NCI-H1930 (cell line): ENCODE results near the gene LNPK.
"Not testable (repeated sequence)": the region's sequence is repeated elsewhere in the genome, so short reads cannot be mapped to it uniquely, and the experiment has no call there.

Experiments
- DNase-seq, 2 experiments: peaks; one replicate each; lab custom pipeline; 2025; lab: John Stamatoyannopoulos, UW

LNPK gene

GRCh38 chr2:175903384-175903936, 98.6 kb downstream of the LNPK start:
- no peak for DNase-seq

DNA sequence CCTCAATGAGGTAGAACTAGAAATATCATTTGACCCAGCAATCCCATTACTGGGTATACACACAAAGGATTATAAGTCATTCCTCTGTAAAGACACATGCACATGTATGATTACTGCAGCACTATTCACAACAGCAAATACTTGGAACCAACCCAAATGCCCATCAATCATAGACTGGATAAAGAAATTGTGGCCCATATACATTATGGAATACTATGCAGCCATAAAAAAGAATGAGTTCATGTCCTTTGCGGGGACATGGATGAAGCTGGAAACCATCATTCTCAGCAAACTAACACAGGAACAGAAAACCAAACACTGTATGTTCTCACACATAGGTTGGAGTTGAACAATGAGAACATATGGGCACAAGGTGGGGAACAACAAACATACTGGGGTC, 106.1 kb downstream of the LNPK start:
- not testable (repeated sequence) for DNase-seq

DNA sequence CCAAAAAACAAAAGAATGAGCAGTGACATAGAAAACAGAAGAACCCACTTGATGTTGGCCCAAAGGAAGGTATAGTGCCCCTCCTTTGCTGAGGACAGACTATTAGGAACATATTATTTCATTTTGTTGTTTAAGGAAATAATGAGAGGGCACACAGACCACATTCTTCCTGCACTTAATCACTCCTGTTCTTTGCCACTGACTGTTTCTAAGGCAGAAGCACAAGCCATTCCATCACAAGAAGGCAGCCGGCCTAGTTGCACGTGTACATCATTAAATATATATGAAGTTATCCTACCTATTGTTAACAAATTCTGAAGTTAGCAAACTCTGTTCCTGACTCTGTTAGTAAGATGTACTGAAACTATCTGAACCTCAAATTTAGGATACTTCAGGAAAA, 110.0 kb downstream of the LNPK start:
- DNase-seq = no peak

- DNase-seq = no peak
Observed at GRCh38 chr2:175890636-175891242, 111.3 kb downstream of the LNPK start.

- DNase-seq = no peak
Observed at GRCh38 chr2:175889701-175890302, 112.3 kb downstream of the LNPK start.

DNA sequence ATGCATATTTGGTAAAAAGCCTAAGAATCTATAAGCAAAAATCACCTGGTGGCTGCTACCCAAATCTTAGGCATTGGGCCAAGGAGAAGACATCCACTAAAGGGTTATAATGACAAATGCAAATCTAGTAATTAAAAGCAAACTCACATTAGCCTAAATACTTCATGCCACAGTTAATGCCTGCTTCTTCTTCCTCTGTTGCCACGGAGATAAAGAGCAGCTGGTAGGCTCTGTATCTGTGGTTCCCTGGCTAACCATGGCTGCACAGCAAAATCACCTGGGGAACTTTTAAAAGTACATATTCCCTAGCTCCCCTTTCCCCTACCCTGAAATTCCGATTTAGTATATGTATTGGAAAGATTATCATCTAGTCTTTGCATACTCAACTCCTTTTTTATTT, 114.3 kb downstream of the LNPK start:
- no peak for DNase-seq

DNA sequence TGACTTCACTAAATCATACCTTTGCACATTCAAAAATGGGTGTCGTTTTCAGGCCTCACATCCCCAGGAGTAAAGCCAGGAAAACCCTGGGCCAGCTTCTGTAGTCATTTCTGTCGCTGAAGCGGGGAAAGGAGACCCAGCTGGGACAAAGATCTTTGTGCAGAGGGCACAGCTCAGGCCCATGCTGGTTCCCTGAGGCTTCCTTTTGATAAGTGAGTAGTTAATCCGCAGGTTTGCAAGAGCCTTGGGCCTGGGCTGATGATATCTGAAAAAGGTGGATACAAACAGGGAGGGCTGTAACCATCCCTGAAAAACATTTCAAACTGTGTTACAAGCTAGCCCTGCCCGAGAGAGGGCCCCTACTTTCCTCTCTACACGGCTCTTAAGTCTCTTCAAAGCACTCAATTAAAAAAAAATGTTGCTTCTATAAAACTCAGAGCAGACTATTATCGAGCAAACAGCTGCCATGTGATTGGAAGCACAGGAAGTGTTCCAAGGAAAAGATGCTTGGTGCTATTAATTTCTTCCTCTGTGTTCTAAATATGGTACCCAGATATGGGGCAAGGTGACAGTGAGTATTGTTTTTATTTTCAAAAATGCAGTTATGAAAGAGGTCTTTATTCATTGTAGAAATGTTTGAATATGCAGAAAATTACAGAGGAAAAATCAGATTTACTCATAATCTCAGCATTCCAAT, 117.2 kb downstream of the LNPK start:
- DNase-seq = no peak

DNA sequence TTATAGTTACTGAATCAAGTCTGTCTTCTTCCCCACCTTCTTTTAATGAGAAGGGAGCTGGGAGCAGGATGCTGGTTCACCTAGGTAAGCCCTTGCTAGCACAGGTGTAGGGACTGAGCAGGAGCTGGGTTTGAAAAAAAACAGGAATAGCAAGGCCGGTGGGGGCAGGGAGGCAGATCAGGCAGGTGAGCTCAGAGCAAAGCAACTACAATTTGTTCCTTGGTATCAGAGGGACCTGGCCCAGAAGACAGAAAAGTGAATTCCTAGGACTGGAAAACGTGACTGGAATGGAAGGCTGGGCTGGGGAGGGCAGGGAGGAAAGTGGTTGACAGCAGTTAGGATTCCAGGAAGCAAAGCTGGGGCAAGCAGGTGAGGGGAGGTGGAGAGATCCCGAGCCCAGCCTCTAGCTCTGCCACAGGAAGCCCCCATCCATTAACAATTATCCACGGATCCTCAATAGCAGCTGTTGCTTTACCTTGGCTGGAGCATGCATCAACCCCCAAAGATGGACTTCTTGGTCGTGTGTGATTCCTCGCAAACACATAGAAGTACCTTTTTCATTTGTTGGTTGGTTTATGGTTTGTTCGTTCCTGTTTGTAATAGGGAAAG, 118.4 kb downstream of the LNPK start:
- no peak for DNase-seq

- DNase-seq = no peak
Observed at GRCh38 chr2:175879679-175880078, 122.4 kb downstream of the LNPK start.

GRCh38 chr2:175877845-175878544, 124.1 kb downstream of the LNPK start:
- no peak for DNase-seq

- DNase-seq = no peak
Observed at GRCh38 chr2:175874291-175874690, 127.8 kb downstream of the LNPK start.
